Measurements from ENCODE around the gene GPM6B.

Gene GPM6B

GRCh38 chrX:13816643-13817627, at the start of gene GPM6B:
Gene GPM6B (minus strand): TSS chrX:13817093. CDS start chrX:13816904, 189 bp downstream.
- no peak for DNase-seq

- no peak for DNase-seq
Observed at GRCh38 chrX:13864264-13864663, 47.4 kb upstream of the GPM6B start.

- no peak for DNase-seq
Observed at GRCh38 chrX:13863324-13863723, 46.4 kb upstream of the GPM6B start.

- no peak for DNase-seq
Observed at GRCh38 chrX:13859724-13860123, 42.8 kb upstream of the GPM6B start.

GRCh38 chrX:13857804-13858203, 40.9 kb upstream of the GPM6B start:
- no peak for DNase-seq

GRCh38 chrX:13855689-13856450, 39.0 kb upstream of the GPM6B start:
- no peak for DNase-seq

- DNase-seq = no peak
Observed at GRCh38 chrX:13854003-13854402, 37.1 kb upstream of the GPM6B start.

GRCh38 chrX:13852001-13852695, 35.3 kb upstream of the GPM6B start:
- DNase-seq = peak; percentile 0 to 5

GRCh38 chrX:13845721-13846378, 29.0 kb upstream of the GPM6B start:
- DNase-seq = no peak

- no peak for DNase-seq
Observed at GRCh38 chrX:13843150-13843721, 26.3 kb upstream of the GPM6B start.

- no peak for DNase-seq
Observed at GRCh38 chrX:13840121-13840520, 23.2 kb upstream of the GPM6B start.

- DNase-seq = no peak
Observed at GRCh38 chrX:13837290-13837745, 20.4 kb upstream of the GPM6B start.

GRCh38 chrX:13836575-13836974, 19.7 kb upstream of the GPM6B start:
- no peak for DNase-seq

GRCh38 chrX:13835825-13836224, 18.9 kb upstream of the GPM6B start:
- DNase-seq = no peak

GRCh38 chrX:13834355-13834754, 17.5 kb upstream of the GPM6B start:
- DNase-seq = no peak

GRCh38 chrX:13829983-13830382, 13.1 kb upstream of the GPM6B start:
- no peak for DNase-seq

- DNase-seq = no peak
Observed at GRCh38 chrX:13828392-13828791, 11.5 kb upstream of the GPM6B start.

- no peak for DNase-seq
Observed at GRCh38 chrX:13827298-13828090, 10.6 kb upstream of the GPM6B start.

GRCh38 chrX:13826770-13827169, 9.9 kb upstream of the GPM6B start:
- DNase-seq = no peak

- no peak for DNase-seq
Observed at GRCh38 chrX:13825178-13825762, 8.4 kb upstream of the GPM6B start.

GRCh38 chrX:13824746-13825145, 7.9 kb upstream of the GPM6B start:
- no peak for DNase-seq

Data from inflammatory macrophage treated with lipopolysaccharide for 1 hour (primary cell).